ENCODE measurements around the gene F13B.

DNA sequence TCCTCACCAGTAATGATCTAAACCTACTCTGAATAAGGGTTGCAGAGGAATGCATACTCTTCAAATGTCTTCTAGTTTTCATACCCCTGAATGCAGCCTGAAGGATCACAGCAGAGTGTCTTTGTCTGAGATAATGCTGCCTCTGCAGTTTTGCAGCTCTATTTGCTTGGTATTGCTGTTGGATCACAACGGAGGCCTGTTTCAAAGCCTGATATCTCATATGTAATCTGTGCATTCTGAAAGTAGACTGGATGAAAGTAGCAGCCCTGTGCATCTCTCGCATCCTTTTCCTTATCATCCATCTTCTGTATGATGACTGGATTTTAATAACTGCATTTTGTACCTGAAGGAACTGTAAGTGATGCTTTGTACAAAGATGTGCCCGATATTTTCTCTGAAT, 34.9 kb upstream of the F13B start:
- no peak for TF ChIP-seq SIN3A (IDR thresholded peaks at IDR 0.05; ENCODE audit: borderline replicate concordance, insufficient read depth, low read length)
- TF ChIP-seq, protein P1, sequence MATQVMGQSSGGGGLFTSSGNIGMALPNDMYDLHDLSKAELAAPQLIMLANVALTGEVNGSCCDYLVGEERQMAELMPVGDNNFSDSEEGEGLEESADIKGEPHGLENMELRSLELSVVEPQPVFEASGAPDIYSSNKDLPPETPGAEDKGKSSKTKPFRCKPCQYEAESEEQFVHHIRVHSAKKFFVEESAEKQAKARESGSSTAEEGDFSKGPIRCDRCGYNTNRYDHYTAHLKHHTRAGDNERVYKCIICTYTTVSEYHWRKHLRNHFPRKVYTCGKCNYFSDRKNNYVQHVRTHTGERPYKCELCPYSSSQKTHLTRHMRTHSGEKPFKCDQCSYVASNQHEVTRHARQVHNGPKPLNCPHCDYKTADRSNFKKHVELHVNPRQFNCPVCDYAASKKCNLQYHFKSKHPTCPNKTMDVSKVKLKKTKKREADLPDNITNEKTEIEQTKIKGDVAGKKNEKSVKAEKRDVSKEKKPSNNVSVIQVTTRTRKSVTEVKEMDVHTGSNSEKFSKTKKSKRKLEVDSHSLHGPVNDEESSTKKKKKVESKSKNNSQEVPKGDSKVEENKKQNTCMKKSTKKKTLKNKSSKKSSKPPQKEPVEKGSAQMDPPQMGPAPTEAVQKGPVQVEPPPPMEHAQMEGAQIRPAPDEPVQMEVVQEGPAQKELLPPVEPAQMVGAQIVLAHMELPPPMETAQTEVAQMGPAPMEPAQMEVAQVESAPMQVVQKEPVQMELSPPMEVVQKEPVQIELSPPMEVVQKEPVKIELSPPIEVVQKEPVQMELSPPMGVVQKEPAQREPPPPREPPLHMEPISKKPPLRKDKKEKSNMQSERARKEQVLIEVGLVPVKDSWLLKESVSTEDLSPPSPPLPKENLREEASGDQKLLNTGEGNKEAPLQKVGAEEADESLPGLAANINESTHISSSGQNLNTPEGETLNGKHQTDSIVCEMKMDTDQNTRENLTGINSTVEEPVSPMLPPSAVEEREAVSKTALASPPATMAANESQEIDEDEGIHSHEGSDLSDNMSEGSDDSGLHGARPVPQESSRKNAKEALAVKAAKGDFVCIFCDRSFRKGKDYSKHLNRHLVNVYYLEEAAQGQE (IDR thresholded peaks at IDR 0.05; ENCODE audit: insufficient read depth in 1 of 2, low read depth in 2 of 2, low read length in 2 of 2) = no peak
- no peak for TF ChIP-seq POLR2AphosphoS5 (IDR thresholded peaks at IDR 0.05; ENCODE audit: low read depth, low read length)
- TF ChIP-seq TAF1 (IDR thresholded peaks at IDR 0.05; ENCODE audit: borderline replicate concordance, insufficient read depth, low read length) = no peak

Measured in PFSK-1 (cell line).